NK-92 treated with Interleukin-12 subunit alpha and Interleukin-12 subunit beta, amount 100 ng/mL, for 24 hours (cell line): Measurements from ENCODE around the gene POMP.
A peak's percentile ranks its signal among the peaks of the same experiment; 100 is the strongest.

Experiments
- DNase-seq: peaks from one replicate; lab custom pipeline; 2025; lab: John Stamatoyannopoulos, UW

Gene POMP

GRCh38 chr13:28658796-28659620, at the start of gene POMP:
TSS of gene POMP (plus strand) at chr13:28659130. CDS start at chr13:28659185, 55 bp downstream.
- DNase-seq: peak; percentile 83

GRCh38 chr13:28609381-28609780, 49.5 kb upstream of the POMP start:
- no peak for DNase-seq

GRCh38 chr13:28609926-28610325, 49.0 kb upstream of the POMP start:
- DNase-seq: no peak

- DNase-seq: no peak
These were observed 47.9 kb upstream of the POMP start for GRCh38 chr13:28610996-28611395.

- DNase-seq: no peak
These were observed 47.2 kb upstream of the POMP start for GRCh38 chr13:28611654-28612131.

- DNase-seq: no peak
These were observed 45.4 kb upstream of the POMP start for GRCh38 chr13:28613562-28613961.

- no peak for DNase-seq
These were observed 42.9 kb upstream of the POMP start for GRCh38 chr13:28615916-28616446.

GRCh38 chr13:28618230-28618994, 40.5 kb upstream of the POMP start:
- DNase-seq: no peak

- no peak for DNase-seq
These were observed 38.7 kb upstream of the POMP start for GRCh38 chr13:28620011-28620830.

- no peak for DNase-seq
These were observed 37.5 kb upstream of the POMP start for GRCh38 chr13:28621449-28621848.

GRCh38 chr13:28622286-28622685, 36.6 kb upstream of the POMP start:
- no peak for DNase-seq

GRCh38 chr13:28623782-28624706, 34.9 kb upstream of the POMP start:
- no peak for DNase-seq

GRCh38 chr13:28624707-28625432, 34.1 kb upstream of the POMP start:
- DNase-seq: no peak

- no peak for DNase-seq
These were observed 32.7 kb upstream of the POMP start for GRCh38 chr13:28626266-28626665.

GRCh38 chr13:28628241-28628640, 30.7 kb upstream of the POMP start:
- no peak for DNase-seq

- DNase-seq: no peak
These were observed 28.1 kb upstream of the POMP start for GRCh38 chr13:28630869-28631268.

- DNase-seq: no peak
These were observed 27.1 kb upstream of the POMP start for GRCh38 chr13:28631801-28632200.

- no peak for DNase-seq
These were observed 22.9 kb upstream of the POMP start for GRCh38 chr13:28636069-28636468.

- DNase-seq: peak; percentile 5
These were observed 22.1 kb upstream of the POMP start for GRCh38 chr13:28636677-28637317.
